Measurements from ENCODE around the gene SCN4A.

SCN4A gene

DNA sequence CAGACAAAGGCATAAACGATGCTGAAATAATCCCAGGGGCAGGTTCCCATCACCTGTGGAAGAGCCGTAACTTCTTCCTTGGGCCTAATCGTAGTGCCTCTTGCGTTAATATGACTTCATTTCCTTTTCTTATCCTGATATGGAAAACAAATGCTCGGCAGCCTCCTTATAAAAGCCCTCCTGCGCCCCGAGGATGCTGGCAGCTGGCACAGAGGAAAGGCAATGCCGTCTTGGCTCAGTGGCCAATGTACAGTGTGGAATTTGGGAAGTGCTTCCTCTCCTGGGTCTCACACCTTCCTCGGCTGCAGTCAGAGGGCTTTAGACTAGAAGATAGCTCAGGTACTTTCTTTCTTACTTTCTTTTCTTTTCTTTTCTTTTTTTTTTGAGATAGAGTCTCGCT, 3.4 kb downstream of the SCN4A start:
- TF ChIP-seq, protein P1, sequence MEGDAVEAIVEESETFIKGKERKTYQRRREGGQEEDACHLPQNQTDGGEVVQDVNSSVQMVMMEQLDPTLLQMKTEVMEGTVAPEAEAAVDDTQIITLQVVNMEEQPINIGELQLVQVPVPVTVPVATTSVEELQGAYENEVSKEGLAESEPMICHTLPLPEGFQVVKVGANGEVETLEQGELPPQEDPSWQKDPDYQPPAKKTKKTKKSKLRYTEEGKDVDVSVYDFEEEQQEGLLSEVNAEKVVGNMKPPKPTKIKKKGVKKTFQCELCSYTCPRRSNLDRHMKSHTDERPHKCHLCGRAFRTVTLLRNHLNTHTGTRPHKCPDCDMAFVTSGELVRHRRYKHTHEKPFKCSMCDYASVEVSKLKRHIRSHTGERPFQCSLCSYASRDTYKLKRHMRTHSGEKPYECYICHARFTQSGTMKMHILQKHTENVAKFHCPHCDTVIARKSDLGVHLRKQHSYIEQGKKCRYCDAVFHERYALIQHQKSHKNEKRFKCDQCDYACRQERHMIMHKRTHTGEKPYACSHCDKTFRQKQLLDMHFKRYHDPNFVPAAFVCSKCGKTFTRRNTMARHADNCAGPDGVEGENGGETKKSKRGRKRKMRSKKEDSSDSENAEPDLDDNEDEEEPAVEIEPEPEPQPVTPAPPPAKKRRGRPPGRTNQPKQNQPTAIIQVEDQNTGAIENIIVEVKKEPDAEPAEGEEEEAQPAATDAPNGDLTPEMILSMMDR (IDR thresholded peaks at IDR 0.05; ENCODE audit: control insufficient read depth, extremely low read depth, insufficient read depth): no peak
- DNase-seq (ENCODE audit: low read depth): no peak
- no peak overlapping the region for H3K4me3 ChIP-seq (ENCODE audit: low read depth, low read length)

DNA sequence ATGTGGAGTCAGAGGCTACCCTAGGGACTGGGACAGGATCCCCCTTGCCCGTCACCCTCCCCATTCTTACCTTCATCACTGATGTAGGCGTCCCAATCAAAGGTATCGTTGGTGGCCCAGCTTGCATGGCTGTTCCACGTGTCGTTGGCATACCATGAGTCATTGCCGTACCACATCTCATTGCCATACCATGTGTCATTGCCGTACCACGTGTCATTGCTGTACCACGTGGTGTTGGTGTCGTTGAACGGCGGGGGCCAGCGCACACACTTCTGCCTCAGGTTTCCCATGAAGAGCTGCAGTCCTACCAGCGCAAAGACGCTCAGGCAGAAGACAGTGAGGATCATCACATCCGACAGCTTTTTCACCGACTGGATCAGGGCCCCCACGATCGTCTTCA, 4.8 kb downstream of the SCN4A start:
- no peak for DNase-seq (ENCODE audit: low read depth)

GRCh38 chr17:63966646-63967264, 6.0 kb downstream of the SCN4A start:
- no peak overlapping the region for H3K4me3 ChIP-seq (ENCODE audit: low read depth, low read length)
- TF ChIP-seq, protein P1 (IDR thresholded peaks at IDR 0.05; ENCODE audit: control insufficient read depth, extremely low read depth, insufficient read depth): no peak
- DNase-seq (ENCODE audit: low read depth): no peak

More for the DNA sequence above, 4.8 kb downstream of the SCN4A start:
- no peak overlapping the region for H3K4me3 ChIP-seq (ENCODE audit: low read depth, low read length)
- TF ChIP-seq, protein P1 (IDR thresholded peaks at IDR 0.05; ENCODE audit: control insufficient read depth, extremely low read depth, insufficient read depth): no peak

DNA sequence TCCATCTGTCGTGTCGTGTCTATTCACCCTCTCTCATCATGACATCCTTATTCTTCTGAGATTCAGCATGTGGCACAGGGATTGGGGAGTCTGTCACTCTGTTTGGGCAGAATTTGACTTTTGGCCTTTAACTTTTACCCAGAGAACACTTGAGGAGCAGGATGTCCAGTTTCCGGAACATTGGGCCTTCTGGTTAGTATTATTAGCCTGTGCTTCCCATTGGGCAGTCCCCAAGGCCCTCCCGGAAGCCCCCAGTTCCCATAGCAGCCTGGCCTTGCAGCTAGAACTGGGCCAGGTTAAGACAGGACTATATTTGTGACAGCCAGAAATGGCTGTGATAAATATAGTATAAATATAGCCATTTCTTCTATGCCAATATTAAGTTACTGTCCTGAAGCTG, 9.6 kb downstream of the SCN4A start:
- no peak overlapping the region for H3K4me3 ChIP-seq (ENCODE audit: low read depth, low read length)
- DNase-seq (ENCODE audit: low read depth): no peak
- TF ChIP-seq, protein P1 (IDR thresholded peaks at IDR 0.05; ENCODE audit: control insufficient read depth, extremely low read depth, insufficient read depth): no peak

- TF ChIP-seq, protein P1 (IDR thresholded peaks at IDR 0.05; ENCODE audit: control insufficient read depth, extremely low read depth, insufficient read depth): no peak
- no peak overlapping the region for H3K4me3 ChIP-seq (ENCODE audit: low read depth, low read length)
- no peak for DNase-seq (ENCODE audit: low read depth)
Measured at GRCh38 chr17:63962298-63962744, 10.4 kb downstream of the SCN4A start.

DNA sequence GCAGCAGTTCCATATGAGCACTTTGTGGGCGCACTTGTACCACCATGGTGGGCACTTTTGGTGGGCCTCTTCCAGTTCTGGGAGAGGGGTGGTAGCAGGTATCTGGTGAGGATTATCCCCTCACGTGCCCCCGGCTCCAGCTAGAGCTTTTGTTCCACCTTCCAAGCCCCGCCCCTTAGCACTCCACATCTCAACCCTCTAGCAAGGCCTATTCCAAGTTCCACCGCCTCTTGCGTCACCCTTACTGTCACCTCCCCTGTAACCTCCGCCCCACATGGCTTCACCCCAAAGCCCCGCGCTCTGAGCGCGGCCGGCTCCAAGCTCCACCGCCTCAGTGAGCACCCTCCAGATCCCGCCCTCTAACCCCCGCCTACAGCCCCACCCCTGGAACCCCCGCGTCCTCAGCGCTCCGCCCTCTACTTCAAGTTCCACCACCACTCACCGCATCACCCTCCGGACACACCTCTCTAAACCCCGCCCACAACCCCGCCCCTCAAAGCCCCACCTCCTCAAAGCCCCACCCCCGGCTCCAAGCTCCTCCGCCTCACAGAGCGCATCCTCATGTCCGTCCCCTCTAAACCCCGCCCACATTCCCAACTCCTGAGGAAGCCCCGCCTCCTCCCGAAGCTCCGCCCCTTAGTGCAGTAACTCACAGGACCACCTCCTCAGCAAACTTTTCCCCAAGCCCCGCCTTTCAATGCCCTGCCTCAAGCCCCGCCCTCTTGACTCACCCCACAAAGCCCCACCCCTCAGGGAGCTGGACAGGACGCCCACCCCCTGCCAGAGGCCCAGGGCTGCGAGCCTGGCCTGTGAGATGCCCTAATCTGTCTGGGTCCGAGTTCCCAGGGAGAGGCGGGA, 11.1 kb downstream of the SCN4A start:
- TF ChIP-seq, protein P1 (IDR thresholded peaks at IDR 0.05; ENCODE audit: control insufficient read depth, extremely low read depth, insufficient read depth): no peak
- H3K4me3 ChIP-seq (ENCODE audit: low read depth, low read length): no peak overlapping the region
- DNase-seq (ENCODE audit: low read depth): peak; percentile 6
